Measurements from ENCODE around the gene CTAGE1.
"Not testable (repeated sequence)": the region's sequence is repeated elsewhere in the genome, so short reads cannot be mapped to it uniquely, and the experiment has no call there.

The CTAGE1 gene

GRCh38 chr18:22417496-22418188 lies at the start of gene CTAGE1:
Gene CTAGE1 (minus strand): TSS chr18:22417915. CDS start chr18:22417811, 104 bp downstream.
- DNase-seq: no peak

GRCh38 chr18:22466608-22467395 lies 49.1 kb upstream of the CTAGE1 start:
- no peak for DNase-seq

- no peak for DNase-seq
Observed at GRCh38 chr18:22465859-22466457, 48.2 kb upstream of the CTAGE1 start.

- DNase-seq: no peak
Observed at GRCh38 chr18:22463076-22463475, 45.4 kb upstream of the CTAGE1 start.

- no peak for DNase-seq
Observed at GRCh38 chr18:22459491-22459890, 41.8 kb upstream of the CTAGE1 start.

GRCh38 chr18:22457524-22457923 lies 39.8 kb upstream of the CTAGE1 start:
- no peak for DNase-seq

- DNase-seq: no peak
Observed at GRCh38 chr18:22456547-22456946, 38.8 kb upstream of the CTAGE1 start.

- no peak for DNase-seq
Observed at GRCh38 chr18:22456116-22456480, 38.4 kb upstream of the CTAGE1 start.

- DNase-seq: no peak
Observed at GRCh38 chr18:22455425-22456115, 37.9 kb upstream of the CTAGE1 start.

GRCh38 chr18:22453315-22453714 lies 35.6 kb upstream of the CTAGE1 start:
- no peak for DNase-seq

- DNase-seq: no peak
Observed at GRCh38 chr18:22452226-22452668, 34.5 kb upstream of the CTAGE1 start.

- no peak for DNase-seq
Observed at GRCh38 chr18:22451796-22452195, 34.1 kb upstream of the CTAGE1 start.

- not testable (repeated sequence) for DNase-seq
Observed at GRCh38 chr18:22450766-22451165, 33.1 kb upstream of the CTAGE1 start.

GRCh38 chr18:22450318-22450717 lies 32.6 kb upstream of the CTAGE1 start:
- not testable (repeated sequence) for DNase-seq

- DNase-seq: not testable (repeated sequence)
Observed at GRCh38 chr18:22449753-22450152, 32.0 kb upstream of the CTAGE1 start.

GRCh38 chr18:22448238-22448637 lies 30.5 kb upstream of the CTAGE1 start:
- no peak for DNase-seq

- no peak for DNase-seq
Observed at GRCh38 chr18:22447792-22448191, 30.1 kb upstream of the CTAGE1 start.

GRCh38 chr18:22446911-22447310 lies 29.2 kb upstream of the CTAGE1 start:
- no peak for DNase-seq

- no peak for DNase-seq
Observed at GRCh38 chr18:22446325-22446724, 28.6 kb upstream of the CTAGE1 start.

GRCh38 chr18:22441638-22442037 lies 23.9 kb upstream of the CTAGE1 start:
- DNase-seq: no peak

GRCh38 chr18:22439447-22439846 lies 21.7 kb upstream of the CTAGE1 start:
- no peak for DNase-seq

GRCh38 chr18:22436136-22436535 lies 18.4 kb upstream of the CTAGE1 start:
- DNase-seq: no peak

- no peak for DNase-seq
Observed at GRCh38 chr18:22434973-22435608, 17.4 kb upstream of the CTAGE1 start.

Data from midbrain (tissue), 1 donor.